ENCODE data around the gene SOD3.

Gene SOD3

GRCh38 chr4:24780936-24781495 lies 14.4 kb upstream of the SOD3 start:
- Mint-ChIP-seq H3K9me3 (peaks cover 3% of the 10 kb centered on the region), H3K27ac (ENCODE audit: low read depth) (no peak overlapping the region), H3K36me3 (ENCODE audit: insufficient read depth) (peaks cover 1% of the 10 kb centered on the region), H3K4me3 (no peak overlapping the region), H3K27me3 (no peaks in the 10 kb centered on the region), H3K4me1 (no peaks in the 10 kb centered on the region)
- ATAC-seq (replicated peaks; ENCODE audit: extremely low read depth, poor library complexity, severe bottlenecking) = no peak
- no peak for DNase-seq (ENCODE audit: low spot score in 2 of 2)

DNA sequence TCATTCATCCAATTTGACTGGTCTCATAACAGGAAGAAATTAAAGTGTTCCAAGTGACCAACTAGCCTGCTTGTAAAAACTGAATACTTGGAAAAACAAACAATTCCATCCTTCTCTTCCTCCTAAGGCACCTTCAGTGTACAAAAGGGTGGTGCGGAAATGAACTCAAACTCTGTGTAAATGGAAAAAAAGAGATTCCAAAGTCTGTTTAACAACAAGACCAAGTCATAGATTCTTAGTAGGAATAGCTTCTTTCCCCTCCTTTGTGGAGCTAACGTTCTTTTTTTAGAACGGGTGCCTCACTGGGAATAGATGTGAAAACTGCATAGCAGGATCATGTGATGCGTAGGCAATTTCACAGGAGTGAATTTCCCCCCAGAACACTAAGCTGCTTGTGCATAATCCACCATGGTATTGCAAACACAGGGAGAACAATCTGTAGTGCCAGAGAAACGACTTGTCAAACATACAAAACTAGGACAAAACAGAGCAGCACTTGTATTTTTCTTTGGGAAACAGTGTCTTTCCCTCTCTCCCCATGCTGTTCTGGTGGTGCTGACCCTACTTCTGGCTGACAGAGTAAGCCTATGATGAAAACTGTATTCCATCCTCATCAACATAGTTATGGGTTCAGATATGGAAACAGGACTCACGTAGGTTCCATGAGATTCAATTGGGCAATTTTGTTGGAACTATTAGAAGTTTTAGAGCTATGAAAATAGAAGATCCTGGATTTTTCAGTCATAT lies 13.2 kb upstream of the SOD3 start:
- Mint-ChIP-seq H3K36me3 (ENCODE audit: insufficient read depth) (no peaks in the 10 kb centered on the region), H3K27ac (ENCODE audit: low read depth) (no peak overlapping the region), H3K4me3 (no peak overlapping the region), H3K9me3 (peaks cover 3% of the 10 kb centered on the region), H3K4me1 (no peaks in the 10 kb centered on the region), H3K27me3 (no peaks in the 10 kb centered on the region)
- ATAC-seq (replicated peaks; ENCODE audit: extremely low read depth, poor library complexity, severe bottlenecking) (no peak), DNase-seq (ENCODE audit: low spot score in 2 of 2) (no peak)

GRCh38 chr4:24783506-24783905 lies 11.9 kb upstream of the SOD3 start:
- Mint-ChIP-seq H3K4me1 (no peaks in the 10 kb centered on the region), H3K27ac (ENCODE audit: low read depth) (no peak overlapping the region), H3K9me3 (peaks cover 3% of the 10 kb centered on the region), H3K4me3 (no peak overlapping the region), H3K27me3 (peaks cover 4% of the 10 kb centered on the region), H3K36me3 (ENCODE audit: insufficient read depth) (no peaks in the 10 kb centered on the region)
- DNase-seq (ENCODE audit: low spot score in 2 of 2) (no peak), ATAC-seq (replicated peaks; ENCODE audit: extremely low read depth, poor library complexity, severe bottlenecking) (no peak)

GRCh38 chr4:24791043-24791442 lies 4.3 kb upstream of the SOD3 start:
- DNase-seq (ENCODE audit: low spot score in 2 of 2) = no peak
- Mint-ChIP-seq H3K27me3 (peaks cover 39% of the 10 kb centered on the region), H3K9me3 (no peaks in the 10 kb centered on the region)

GRCh38 chr4:24792552-24792951 lies 2.8 kb upstream of the SOD3 start:
- Mint-ChIP-seq H3K27me3 (peaks cover 40% of the 10 kb centered on the region), H3K36me3 (ENCODE audit: insufficient read depth) (peaks cover 2% of the 10 kb centered on the region), H3K4me1 (no peaks in the 10 kb centered on the region), H3K9me3 (no peaks in the 10 kb centered on the region), H3K4me3 (no peak overlapping the region), H3K27ac (ENCODE audit: low read depth) (no peak overlapping the region)
- no peak for ATAC-seq (replicated peaks; ENCODE audit: extremely low read depth, poor library complexity, severe bottlenecking)
- DNase-seq (ENCODE audit: low spot score in 2 of 2) = no peak

More at GRCh38 chr4:24791043-24791442, 4.3 kb upstream of the SOD3 start:
- H3K4me1 Mint-ChIP-seq = no peaks in the 10 kb centered on the region
- no peak overlapping the region for H3K4me3 Mint-ChIP-seq
- no peak overlapping the region for H3K27ac Mint-ChIP-seq (ENCODE audit: low read depth)
- H3K36me3 Mint-ChIP-seq (ENCODE audit: insufficient read depth) = no peaks in the 10 kb centered on the region
- ATAC-seq (replicated peaks; ENCODE audit: extremely low read depth, poor library complexity, severe bottlenecking) = no peak

- Mint-ChIP-seq H3K4me3 (no peak overlapping the region), H3K27ac (ENCODE audit: low read depth) (no peak overlapping the region), H3K4me1 (no peaks in the 10 kb centered on the region), H3K27me3 (peaks cover 45% of the 10 kb centered on the region), H3K36me3 (ENCODE audit: insufficient read depth) (peaks cover 2% of the 10 kb centered on the region), H3K9me3 (no peaks in the 10 kb centered on the region)
- ATAC-seq (replicated peaks; ENCODE audit: extremely low read depth, poor library complexity, severe bottlenecking) (no peak), DNase-seq (ENCODE audit: low spot score in 2 of 2) (no peak)
Observed at GRCh38 chr4:24793219-24794005, 2.0 kb upstream of the SOD3 start.

DNA sequence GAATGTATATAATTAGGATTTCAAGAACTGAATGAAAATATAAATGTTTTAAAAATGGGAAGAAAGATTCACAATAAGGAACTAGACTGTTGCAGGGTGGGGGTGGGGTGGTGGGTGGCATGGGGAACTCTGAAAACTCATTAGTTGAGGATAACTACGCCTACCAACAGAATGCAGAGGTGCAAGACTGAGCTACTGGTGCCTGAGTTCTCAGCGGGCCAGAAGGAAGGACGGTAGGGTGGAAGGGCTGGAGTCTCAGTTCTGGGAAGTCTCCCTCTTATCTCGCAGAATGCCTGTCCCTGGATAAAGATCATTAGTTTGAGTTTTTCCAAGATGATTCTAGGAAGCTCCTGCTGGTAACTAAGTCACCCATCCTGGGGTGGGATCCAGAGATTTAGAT lies 1.3 kb upstream of the SOD3 start:
- H3K27me3 Mint-ChIP-seq = peaks cover 45% of the 10 kb centered on the region
- no peak overlapping the region for H3K27ac Mint-ChIP-seq (ENCODE audit: low read depth)
- no peak overlapping the region for H3K4me3 Mint-ChIP-seq
- DNase-seq (ENCODE audit: low spot score in 2 of 2) (no peak), ATAC-seq (replicated peaks; ENCODE audit: extremely low read depth, poor library complexity, severe bottlenecking) (no peak)
- no peaks in the 10 kb centered on the region for H3K9me3 Mint-ChIP-seq
- H3K4me1 Mint-ChIP-seq = no peaks in the 10 kb centered on the region
- H3K36me3 Mint-ChIP-seq (ENCODE audit: insufficient read depth) = peaks cover 2% of the 10 kb centered on the region

GRCh38 chr4:24794480-24794879 lies 893 bp upstream of the SOD3 start:
- peaks cover 44% of the 10 kb centered on the region for H3K27me3 Mint-ChIP-seq

GRCh38 chr4:24795666-24796381 lies 451 bp downstream of the SOD3 start:
- peaks cover 42% of the 10 kb centered on the region for H3K27me3 Mint-ChIP-seq
- ATAC-seq (replicated peaks; ENCODE audit: extremely low read depth, poor library complexity, severe bottlenecking) (no peak), DNase-seq (ENCODE audit: low spot score in 2 of 2) (no peak)
- H3K36me3 Mint-ChIP-seq (ENCODE audit: insufficient read depth) = peaks cover 2% of the 10 kb centered on the region
- H3K27ac Mint-ChIP-seq (ENCODE audit: low read depth) = no peak overlapping the region
- H3K4me3 Mint-ChIP-seq = no peak overlapping the region
- H3K9me3 Mint-ChIP-seq = no peaks in the 10 kb centered on the region
- no peaks in the 10 kb centered on the region for H3K4me1 Mint-ChIP-seq

More at GRCh38 chr4:24794480-24794879, 893 bp upstream of the SOD3 start:
- Mint-ChIP-seq H3K4me3 (no peak overlapping the region), H3K4me1 (no peaks in the 10 kb centered on the region), H3K36me3 (ENCODE audit: insufficient read depth) (peaks cover 2% of the 10 kb centered on the region), H3K9me3 (no peaks in the 10 kb centered on the region), H3K27ac (ENCODE audit: low read depth) (no peak overlapping the region)
- ATAC-seq (replicated peaks; ENCODE audit: extremely low read depth, poor library complexity, severe bottlenecking) (no peak), DNase-seq (ENCODE audit: low spot score in 2 of 2) (no peak)

- ATAC-seq (replicated peaks; ENCODE audit: extremely low read depth, poor library complexity, severe bottlenecking) = no peak
- Mint-ChIP-seq H3K9me3 (no peaks in the 10 kb centered on the region), H3K27ac (ENCODE audit: low read depth) (no peak overlapping the region), H3K4me1 (no peaks in the 10 kb centered on the region), H3K36me3 (ENCODE audit: insufficient read depth) (peaks cover 2% of the 10 kb centered on the region), H3K27me3 (peaks cover 44% of the 10 kb centered on the region), H3K4me3 (no peak overlapping the region)
- no peak for DNase-seq (ENCODE audit: low spot score in 2 of 2)
Observed at GRCh38 chr4:24796620-24797019, 1.2 kb downstream of the SOD3 start.

GRCh38 chr4:24798036-24798610 lies 2.8 kb downstream of the SOD3 start:
- Mint-ChIP-seq H3K27me3 (peaks cover 59% of the 10 kb centered on the region), H3K4me3 (no peak overlapping the region), H3K9me3 (no peaks in the 10 kb centered on the region), H3K4me1 (no peaks in the 10 kb centered on the region), H3K36me3 (ENCODE audit: insufficient read depth) (peaks cover 2% of the 10 kb centered on the region), H3K27ac (ENCODE audit: low read depth) (no peak overlapping the region)
- no peak for DNase-seq (ENCODE audit: low spot score in 2 of 2)
- no peak for ATAC-seq (replicated peaks; ENCODE audit: extremely low read depth, poor library complexity, severe bottlenecking)

DNA sequence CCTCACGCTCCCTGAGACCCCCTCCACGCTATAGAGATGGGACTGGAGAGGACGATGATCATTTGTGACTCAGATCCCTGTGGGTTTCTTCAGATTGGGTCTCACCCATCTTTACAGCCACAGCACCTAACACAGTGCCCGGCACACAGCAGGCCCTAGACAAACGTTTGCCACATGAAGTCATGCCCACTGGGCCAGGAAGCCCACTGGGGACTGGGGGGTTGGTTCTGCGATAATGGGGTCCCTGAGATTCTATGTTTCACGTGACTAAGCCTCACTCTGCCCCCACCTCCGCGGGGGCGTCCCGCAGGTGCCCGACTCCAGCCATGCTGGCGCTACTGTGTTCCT lies 3.8 kb downstream of the SOD3 start:
- DNase-seq (ENCODE audit: low spot score in 2 of 2) = no peak
- ATAC-seq (replicated peaks; ENCODE audit: extremely low read depth, poor library complexity, severe bottlenecking) = no peak
- Mint-ChIP-seq H3K9me3 (no peaks in the 10 kb centered on the region), H3K27me3 (peaks cover 70% of the 10 kb centered on the region), H3K4me1 (no peaks in the 10 kb centered on the region), H3K4me3 (no peak overlapping the region), H3K27ac (ENCODE audit: low read depth) (no peak overlapping the region), H3K36me3 (ENCODE audit: insufficient read depth) (peaks cover 2% of the 10 kb centered on the region)
